Measurements from ENCODE around the gene OPN4.

- TF ChIP-seq EZH2phosphoT487 (conservative IDR thresholded peaks at IDR 0.05; ENCODE audit: low read length) (no peak), CTCF (IDR thresholded peaks at IDR 0.05; ENCODE audit: insufficient read depth, low read length, poor library complexity, severe bottlenecking) (no peak)
Observed at GRCh38 chr10:86661161-86662025, 7.0 kb downstream of the OPN4 start.
